B cell (primary cell): ENCODE results near the gene TNFAIP1. TPM values are rescaled to one million over a fixed set of nuclear protein-coding genes. Genes with fewer than 3 reads are reported as not detected.

ENCODE experiments used
- ATAC-seq: fragments of 200-7000 bp; cut with Tn5 transposase; one replicate; pipeline ENCODE4 v1.10.0; 2021; ENCODE audit warnings: low read depth, mild to moderate bottlenecking, moderate number of reproducible peaks, moderate library complexity
- CTCF ChIA-PET: fragments of 350-600 bp; sonication (Branson Sonifier 250); formaldehyde crosslinking; loops from one replicate; lab custom pipeline; 2021; ENCODE audit warnings: antibody characterized with exemption, inconsistent platforms; lab: Charles Lee
- POLR2A ChIA-PET: fragments of 350-600 bp; sonication (Branson Sonifier 250); formaldehyde crosslinking; loops from one replicate; lab custom pipeline; 2021; ENCODE audit warnings: antibody characterized with exemption; lab: Charles Lee
- DNase-seq: peaks from one replicate; pipeline ENCODE4 v3.0.0; 2013
- H2AFZ ChIP-seq: 2 replicates; pipeline ENCODE4 v1.6.1; 2012; ENCODE audit warnings: mild to moderate bottlenecking, low read depth, low read length; ENCODE audit not compliant: insufficient read depth, poor library complexity, severe bottlenecking
- H3K27ac ChIP-seq, 2 donors: 1 replicate in 1 of 2; 2 replicates in 1 of 2; pipeline ENCODE4 v1.5.1; 2012 to 2013; ENCODE audit warnings: low read length in 2 of 2, mild to moderate bottlenecking in 2 of 2, moderate library complexity in 1 of 2
- H3K27me3 ChIP-seq, 4 experiments: fragments of 200-600 bp in 1 of 4; sonication (generic) in 1 of 4; replicated peaks in 1 of 4; 1 replicate in 2 of 4; 2 replicates in 2 of 4; pipeline versions ENCODE4 v1.6.1 to v1.7.0; 2013 to 2016; ENCODE audit warnings: low read length in 3 of 4, mild to moderate bottlenecking in 2 of 4, mixed read lengths in 1 of 4, moderate library complexity in 1 of 4; ENCODE audit not compliant: insufficient read depth in 4 of 4, control insufficient read depth in 3 of 4; ENCODE audit errors: control extremely low read depth in 1 of 4
- H3K36me3 ChIP-seq, 2 experiments: replicated peaks in 1 of 2; 1 replicate in 1 of 2; 2 replicates in 1 of 2; pipeline versions ENCODE4 v1.6.1 to v1.7.1; 2013; ENCODE audit warnings: low read length in 1 of 2; ENCODE audit not compliant: insufficient read depth in 2 of 2, control insufficient read depth in 1 of 2; ENCODE audit errors: control extremely low read depth in 1 of 2, extremely low read depth in 1 of 2
- H3K4me1 ChIP-seq, 2 donors: fragments of 200-600 bp in 1 of 2; sonication (generic) in 1 of 2; 1 replicate in 1 of 2; 2 replicates in 1 of 2; pipeline versions ENCODE4 v1.5.1 to v1.6.1; 2013 to 2017; ENCODE audit warnings: low read length in 2 of 2; ENCODE audit not compliant: control insufficient read depth in 2 of 2, insufficient read depth in 2 of 2
- H3K4me2 ChIP-seq: replicated peaks from 2 replicates; pipeline ENCODE3; 2012; ENCODE audit warnings: mild to moderate bottlenecking, low read depth, low read length; ENCODE audit not compliant: poor library complexity, severe bottlenecking
- H3K4me3 ChIP-seq, 5 experiments: fragments of 200-600 bp in 1 of 5; sonication (generic) in 1 of 5; 1 replicate in 3 of 5; 2 replicates in 2 of 5; pipeline versions ENCODE4 v1.5.1 to v1.7.0; 2011 to 2016; ENCODE audit warnings: low read length in 4 of 5, mild to moderate bottlenecking in 4 of 5, low read depth in 2 of 5, control low read depth in 1 of 5, moderate library complexity in 1 of 5; ENCODE audit not compliant: insufficient read depth in 1 of 5; ENCODE audit errors: control extremely low read depth in 1 of 5, extremely low read depth in 1 of 5
- H3K79me2 ChIP-seq: fragments of 200-600 bp; sonication (generic); one replicate; pipeline ENCODE4 v1.6.0; 2016; ENCODE audit warnings: low read length; ENCODE audit not compliant: control insufficient read depth, insufficient read depth
- H3K9ac ChIP-seq: fragments of 200-600 bp; sonication (generic); 2 replicates; pipeline ENCODE4 v1.6.1; 2017; ENCODE audit warnings: mild to moderate bottlenecking, low read length, moderate library complexity
- H3K9me3 ChIP-seq, 3 donors: one replicate each; pipeline versions ENCODE4 v1.6.1 to v1.7.1; 2013; ENCODE audit warnings: low read length in 2 of 3; ENCODE audit not compliant: control insufficient read depth in 2 of 3, insufficient read depth in 1 of 3; ENCODE audit errors: control extremely low read depth in 1 of 3
- H4K20me1 ChIP-seq: 2 replicates; pipeline ENCODE4 v1.6.0; 2012; ENCODE audit warnings: mild to moderate bottlenecking, low read length; ENCODE audit not compliant: insufficient read depth, control insufficient read depth, poor library complexity, severe bottlenecking
- H3K27ac Mint-ChIP-seq: one replicate; pipeline ENCODE4 v1.8.0; 2021; ENCODE audit warnings: mixed read lengths
- H3K27me3 Mint-ChIP-seq: one replicate; pipeline ENCODE4 v1.8.0; 2021; ENCODE audit warnings: mixed read lengths
- H3K4me1 Mint-ChIP-seq: one replicate; pipeline ENCODE4 v1.8.0; 2021; ENCODE audit warnings: mixed read lengths
- H3K4me3 Mint-ChIP-seq: one replicate; pipeline ENCODE4 v1.8.0; 2021; ENCODE audit warnings: mixed read lengths
- H3K9me3 Mint-ChIP-seq: one replicate; pipeline ENCODE4 v1.8.0; 2022; ENCODE audit warnings: mixed read lengths; ENCODE audit not compliant: insufficient read depth
- CTCF ChIP-seq: fragments of 200-600 bp; IDR thresholded peaks from one replicate; pipeline ENCODE4 v1.8.0; 2022; ENCODE audit warnings: antibody characterized with exemption, mild to moderate bottlenecking
- EZH2 ChIP-seq: IDR thresholded peaks from 2 replicates; pipeline ENCODE4 v1.6.1; 2012; ENCODE audit warnings: borderline replicate concordance, low read depth, mild to moderate bottlenecking, moderate library complexity, low read length; ENCODE audit not compliant: insufficient read depth, poor library complexity, severe bottlenecking
- WGBS: methylation state at CpG from one replicate; pipeline ENCODE4 v1.1.5; 2013; ENCODE audit warnings: missing lambda C conversion rate; ENCODE audit not compliant: insufficient coverage; 5-methylcytosine and 5-hydroxymethylcytosine counted together
- intact Hi-C: fragments of 100-400 bp; cut with micrococcal nuclease; formaldehyde crosslinking; loops from one replicate; pipeline ENCODE4 v1.10.0; 2022
- polyA plus RNA-seq: library from polyadenylated mRNA; depleted of rRNA; stranded (reverse); fragments of >200 nt; gene quantifications from 2 replicates; pipeline ENCODE4 v1.2.3, GENCODE V29; 2012
- total RNA-seq, 2 donors: library from RNA; stranded (reverse); fragments of 120-200 nt in 1 of 2; gene quantifications; 1 replicate in 1 of 2; 2 replicates in 1 of 2; pipeline versions ENCODE4 v1.2.3 to v1.2.4, GENCODE V29; 2013 to 2022

The TNFAIP1 gene
- total and polyA plus RNA-seq, 2 donors (not counting 1 experiment from before 2014, with no cell fraction given) = 10.7 to 20.4 TPM

DNA sequence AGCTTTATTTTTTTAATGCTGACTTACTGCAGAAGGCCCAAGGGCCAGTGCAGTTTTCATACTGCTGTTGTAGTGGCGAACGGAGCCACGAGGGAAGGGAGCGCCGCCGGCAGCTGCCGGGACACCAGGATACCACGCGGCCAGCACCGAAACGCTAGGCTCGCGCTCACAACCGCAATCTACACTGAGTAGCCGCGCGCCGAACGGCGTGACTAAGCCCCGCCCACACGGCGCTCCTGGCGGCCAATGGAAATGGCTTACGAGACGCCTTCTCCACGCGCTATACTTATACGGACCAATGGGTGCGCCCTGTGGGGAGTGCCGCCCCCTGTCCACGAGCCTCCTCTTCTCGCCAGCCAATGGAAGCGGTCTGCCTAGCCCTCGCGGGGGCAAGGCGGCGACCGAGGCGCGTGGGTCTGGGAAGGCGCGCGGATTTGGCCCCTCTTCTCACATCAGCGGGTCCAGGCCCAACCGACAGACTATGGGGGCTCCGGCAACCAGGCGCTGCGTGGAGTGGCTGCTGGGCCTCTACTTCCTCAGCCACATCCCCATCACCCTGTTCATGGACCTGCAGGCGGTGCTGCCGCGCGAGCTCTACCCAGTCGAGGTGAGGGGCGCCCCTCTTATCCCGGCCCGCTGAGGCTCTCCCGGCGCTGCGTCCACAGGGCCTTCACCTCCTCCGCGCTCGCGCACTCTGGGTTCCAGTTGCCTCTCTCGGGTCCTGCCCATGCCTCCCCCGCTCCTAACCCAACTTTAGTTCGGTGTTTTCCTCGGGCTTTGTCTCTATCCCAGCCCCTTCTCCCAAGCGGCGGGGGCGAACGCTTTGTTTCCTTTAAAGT lies 16.6 kb upstream of the TNFAIP1 start, which contains the start of gene TMEM97:
Gene TMEM97, plus strand, starts transcription at position 442 of the 839 bp plus-strand sequence. Its CDS starts 40 bp downstream, at position 482.
- H3K4me3 ChIP-seq = peak within 1 kb of the TSS; percentile 49 to 83 (median 67)
- peak within 1 kb of the TSS; percentile 8 to 37 for H3K27ac ChIP-seq
- no peaks in the 10 kb centered on the region for H3K36me3 ChIP-seq
- H3K79me2 ChIP-seq = no peaks in the 10 kb centered on the region
- H3K9me3 ChIP-seq = no peaks in the 10 kb centered on the region
- CTCF ChIA-PET = interaction anchor here (0.7 to 2.1 kb wide), 3 partner anchors 17 to 98 kb away, joined by 3 to 10 read pairs (median 7); partner anchors contain the start of genes IFT20 and TNFAIP1
- Mint-ChIP-seq H3K4me1 (peaks cover 22% of the 10 kb centered on the region), H3K9me3 (no peaks in the 10 kb centered on the region), H3K4me3 (peak within 1 kb of the TSS; percentile 88), H3K27ac (peak within 1 kb of the TSS; percentile 88), H3K27me3 (no peaks in the 10 kb centered on the region)
- H3K4me1 ChIP-seq = peaks cover 13 to 22% of the 10 kb centered on the region in 2 donors
- H3K27me3 ChIP-seq = no peaks in the 10 kb centered on the region
- ATAC-seq (peak; percentile 99), DNase-seq (peak; percentile 96)
- peak within 1 kb of the TSS; percentile 83 for H2AFZ ChIP-seq
- no peaks in the 10 kb centered on the region for H4K20me1 ChIP-seq
- intact Hi-C loops = loop anchor here (1.0 to 5.0 kb wide), 5 partner anchors 16 to 278 kb away; partner anchors contain the start of genes IFT20, POLDIP2, SARM1 and TNFAIP1
- H3K4me2 ChIP-seq = peak within 1 kb of the TSS; percentile 88
- no peak for TF ChIP-seq CTCF
- no peak for TF ChIP-seq EZH2
- POLR2A ChIA-PET = interaction anchor here (0.6 to 2.1 kb wide), 3 partner anchors 16 to 1030 kb away, joined by 3 to 6 read pairs (median 3); partner anchors contain the start of genes IFT20, POLDIP2 and TNFAIP1
- H3K9ac ChIP-seq = peak within 1 kb of the TSS; percentile 78
- WGBS = under 1% methylated on average over 66 of the region's 72 CpGs
